ENCODE results near the gene PROSER3. TPM values are rescaled to one million over a fixed set of nuclear protein-coding genes. Genes with fewer than 3 reads are reported as not detected.

Gene PROSER3
- total RNA-seq, 3 donors from 2014 or later (not counting 1 experiment from before 2014, with no cell fraction given) = 33.1 to 40.2 (median 35.9) TPM

GRCh38 chr19:35756377-35757230 is 1.4 kb upstream of the PROSER3 start, which contains the start of gene HSPB6:
Gene HSPB6, minus strand, starts transcription at chr19:35757029. Its CDS starts 21 bp downstream, at chr19:35757008.
- 17% methylated on average over 51 of the region's 52 CpGs for WGBS (ENCODE audit: insufficient coverage)
- no peaks in the 10 kb centered on the region for H3K9me3 Mint-ChIP-seq
- Histone ChIP-seq H3K27me3 (ENCODE audit: control insufficient read depth, insufficient read depth, low read length) (no peaks in the 10 kb centered on the region), H3K36me3 (ENCODE audit: control insufficient read depth, insufficient read depth, low read length) (peaks cover 29% of the 10 kb centered on the region), H3K9me3 (ENCODE audit: control insufficient read depth, insufficient read depth, low read length) (no peaks in the 10 kb centered on the region), H3K27ac (ENCODE audit: low read length) (peak within 1 kb of the TSS; percentile 8), H3K4me3 (ENCODE audit: low read length) (peak within 1 kb of the TSS; percentile 84), H3K4me1 (ENCODE audit: control insufficient read depth, insufficient read depth, low read length) (peaks cover 29% of the 10 kb centered on the region)
- no peaks in the 10 kb centered on the region for H3K36me3 Mint-ChIP-seq
- H3K27me3 Mint-ChIP-seq (ENCODE audit: low read depth in 2 of 2) = peaks cover 0 to 18% of the 10 kb centered on the region in 2 donors
- DNase-seq (no peak), ATAC-seq (no peak)
- peak within 1 kb of the TSS; percentile 98 for H3K4me3 Mint-ChIP-seq
- no peak for TF ChIP-seq CTCF (IDR thresholded peaks at IDR 0.05)
- H3K27ac Mint-ChIP-seq = peak within 1 kb of the TSS; percentile 93 to 97
- intact Hi-C loops (cut with micrococcal nuclease) = loop anchor here (5.0 kb wide), 1 partner anchor 114 kb away; the partner anchor contains the start of gene ETV2
- peaks cover 29 to 40% of the 10 kb centered on the region in 2 donors for H3K4me1 Mint-ChIP-seq

- Mint-ChIP-seq H3K27ac (peak overlapping the region; percentile 93 to 97), H3K4me1 (peaks cover 29 to 40% of the 10 kb centered on the region in 2 donors), H3K4me3 (peak overlapping the region; percentile 98), H3K9me3 (no peaks in the 10 kb centered on the region), H3K27me3 (ENCODE audit: low read depth in 2 of 2) (peaks cover 0 to 18% of the 10 kb centered on the region in 2 donors), H3K36me3 (no peaks in the 10 kb centered on the region)
- Histone ChIP-seq H3K9me3 (ENCODE audit: control insufficient read depth, insufficient read depth, low read length) (no peaks in the 10 kb centered on the region), H3K27me3 (ENCODE audit: control insufficient read depth, insufficient read depth, low read length) (no peaks in the 10 kb centered on the region), H3K27ac (ENCODE audit: low read length) (peak overlapping the region; percentile 8), H3K4me1 (ENCODE audit: control insufficient read depth, insufficient read depth, low read length) (peaks cover 29% of the 10 kb centered on the region), H3K4me3 (ENCODE audit: low read length) (peak overlapping the region; percentile 84), H3K36me3 (ENCODE audit: control insufficient read depth, insufficient read depth, low read length) (peaks cover 30% of the 10 kb centered on the region)
- no peak for ATAC-seq
- no peak for DNase-seq
- intact Hi-C loops (cut with micrococcal nuclease) = loop anchor here (5.0 kb wide), 1 partner anchor 115 kb away; the partner anchor contains the start of gene ETV2
- TF ChIP-seq CTCF (IDR thresholded peaks at IDR 0.05) = no peak
- WGBS (ENCODE audit: insufficient coverage) = 14% methylated on average over 19 of the region's 19 CpGs
These were observed 686 bp upstream of the PROSER3 start for GRCh38 chr19:35757231-35757748.

GRCh38 chr19:35759697-35760096 is 1.7 kb downstream of the PROSER3 start:
- DNase-seq (no peak), ATAC-seq (no peak)
- WGBS (ENCODE audit: insufficient coverage) = 100% methylated on average over 2 of the region's 2 CpGs
- Histone ChIP-seq H3K36me3 (ENCODE audit: control insufficient read depth, insufficient read depth, low read length) (peaks cover 17% of the 10 kb centered on the region), H3K4me1 (ENCODE audit: control insufficient read depth, insufficient read depth, low read length) (peaks cover 29% of the 10 kb centered on the region), H3K4me3 (ENCODE audit: low read length) (no peak overlapping the region), H3K27me3 (ENCODE audit: control insufficient read depth, insufficient read depth, low read length) (no peaks in the 10 kb centered on the region), H3K9me3 (ENCODE audit: control insufficient read depth, insufficient read depth, low read length) (no peaks in the 10 kb centered on the region), H3K27ac (ENCODE audit: low read length) (no peak overlapping the region)
- peak overlapping the region in 1 of 2 donors; percentile 35 for H3K27ac Mint-ChIP-seq
- H3K9me3 Mint-ChIP-seq = no peaks in the 10 kb centered on the region
- TF ChIP-seq CTCF (IDR thresholded peaks at IDR 0.05) = no peak
- H3K4me3 Mint-ChIP-seq = no peak overlapping the region
- H3K27me3 Mint-ChIP-seq (ENCODE audit: low read depth in 2 of 2) = peaks cover 0 to 17% of the 10 kb centered on the region in 2 donors
- intact Hi-C loops (cut with micrococcal nuclease) = loop anchor here (5.0 kb wide), 1 partner anchor 117 kb away; the partner anchor contains the start of gene ETV2
- peaks cover 29 to 38% of the 10 kb centered on the region in 2 donors for H3K4me1 Mint-ChIP-seq
- no peaks in the 10 kb centered on the region for H3K36me3 Mint-ChIP-seq

Data from natural killer cell (primary cell).